Measurements from ENCODE around the gene TPP2.

The TPP2 gene

DNA sequence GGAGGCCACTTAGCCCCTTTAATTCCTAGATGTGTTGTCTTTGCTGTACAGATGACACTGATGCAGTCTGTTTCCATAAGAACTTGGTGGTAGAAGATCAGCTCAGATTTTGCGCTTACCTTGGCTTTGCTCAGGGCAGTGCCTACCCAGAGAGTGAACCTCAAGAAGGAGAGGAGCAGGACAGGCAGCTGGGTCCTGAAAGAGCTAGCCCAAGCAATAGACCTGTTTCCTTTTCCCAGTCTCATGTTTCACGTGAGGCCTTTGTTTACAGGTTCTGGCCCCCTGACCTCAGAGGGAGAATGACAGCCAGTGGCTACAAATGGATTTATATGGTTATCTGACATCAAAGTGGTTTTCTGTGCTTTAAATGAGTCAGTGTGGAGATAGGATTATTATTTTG lies 58.0 kb downstream of the TPP2 start:
- DNase-seq, result no peak

- DNase-seq, result no peak
Measured at GRCh38 chr13:102657630-102658029, 60.8 kb downstream of the TPP2 start.

DNA sequence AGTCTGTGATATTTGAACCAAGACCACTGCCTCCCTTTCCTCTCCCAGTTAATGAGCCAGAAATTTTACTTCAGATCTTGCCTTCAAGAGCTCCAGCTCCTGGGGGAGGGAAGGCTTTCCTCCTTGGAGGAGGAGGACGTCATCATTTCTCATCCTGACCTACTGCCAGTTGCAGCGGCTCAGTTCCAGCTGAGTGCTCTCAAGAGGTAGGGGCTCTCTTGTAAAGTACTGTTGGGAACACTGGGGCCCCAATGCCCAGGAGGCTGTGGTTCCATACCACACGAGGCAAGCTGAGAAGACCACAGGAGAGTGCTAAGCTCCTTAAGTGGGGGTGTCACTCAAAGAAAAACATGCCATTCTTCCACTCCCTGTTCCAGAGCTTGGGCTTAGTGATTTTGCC lies 61.9 kb downstream of the TPP2 start:
- no peak for DNase-seq

GRCh38 chr13:102659168-102659713 lies 62.5 kb downstream of the TPP2 start:
- DNase-seq, result no peak

DNA sequence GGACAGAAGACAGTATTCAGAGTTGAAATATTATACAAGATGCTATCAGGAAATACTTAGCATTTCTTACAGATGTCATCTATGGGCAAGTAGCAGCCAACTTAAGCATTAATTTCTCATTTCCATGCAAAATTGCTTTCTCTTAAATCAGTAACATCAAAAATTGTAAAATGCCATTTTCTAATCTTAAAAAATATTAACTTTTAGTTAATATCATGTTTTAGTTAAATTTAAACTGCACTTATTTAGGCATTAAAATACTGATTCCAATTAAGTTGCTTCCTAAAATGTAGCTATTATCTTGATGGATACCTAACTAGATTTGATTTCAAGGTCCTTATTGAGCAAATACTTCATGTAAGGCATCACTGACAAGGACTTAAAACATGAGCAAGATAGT lies 70.2 kb downstream of the TPP2 start:
- no peak for DNase-seq

- no peak for DNase-seq
Measured at GRCh38 chr13:102667911-102668310, 71.1 kb downstream of the TPP2 start.

- no peak for DNase-seq
Measured at GRCh38 chr13:102670130-102670529, 73.3 kb downstream of the TPP2 start.

GRCh38 chr13:102675115-102675514 lies 78.3 kb downstream of the TPP2 start:
- DNase-seq, result no peak

GRCh38 chr13:102677122-102677521 lies 80.3 kb downstream of the TPP2 start:
- no peak for DNase-seq

GRCh38 chr13:102678339-102679107 lies 81.7 kb downstream of the TPP2 start:
- DNase-seq, result no peak

DNA sequence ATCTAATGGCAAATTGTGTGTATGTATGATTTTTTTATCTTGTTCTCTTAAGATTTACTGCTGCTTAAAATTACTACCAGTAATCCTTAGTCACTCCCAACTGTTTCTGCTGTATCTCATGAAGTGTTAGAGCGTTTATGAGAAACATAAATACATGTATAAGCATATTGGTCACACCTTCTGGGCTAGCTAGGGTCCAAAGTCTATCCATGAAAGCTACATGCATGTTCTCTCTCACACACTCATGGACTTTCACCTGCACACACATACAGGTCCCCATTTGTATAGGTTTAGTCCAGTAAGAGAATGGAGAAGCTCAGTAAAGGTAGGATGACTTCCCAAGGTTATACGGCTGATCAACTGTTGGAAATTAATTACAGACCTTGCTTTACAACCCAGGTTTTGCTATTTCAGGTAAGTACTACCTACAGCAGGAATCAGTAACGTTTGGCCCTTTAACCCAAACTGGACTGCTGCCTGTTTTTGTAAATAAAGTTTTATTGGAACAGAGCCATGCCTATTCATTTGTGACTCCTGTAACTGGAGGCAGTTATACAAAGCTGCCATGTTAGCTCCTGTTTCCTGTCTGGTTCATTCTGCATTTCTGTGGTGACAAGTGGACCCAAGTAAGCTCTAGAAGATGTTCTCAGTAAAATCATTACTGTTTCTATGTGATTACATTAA lies 82.8 kb downstream of the TPP2 start:
- DNase-seq, result no peak

DNA sequence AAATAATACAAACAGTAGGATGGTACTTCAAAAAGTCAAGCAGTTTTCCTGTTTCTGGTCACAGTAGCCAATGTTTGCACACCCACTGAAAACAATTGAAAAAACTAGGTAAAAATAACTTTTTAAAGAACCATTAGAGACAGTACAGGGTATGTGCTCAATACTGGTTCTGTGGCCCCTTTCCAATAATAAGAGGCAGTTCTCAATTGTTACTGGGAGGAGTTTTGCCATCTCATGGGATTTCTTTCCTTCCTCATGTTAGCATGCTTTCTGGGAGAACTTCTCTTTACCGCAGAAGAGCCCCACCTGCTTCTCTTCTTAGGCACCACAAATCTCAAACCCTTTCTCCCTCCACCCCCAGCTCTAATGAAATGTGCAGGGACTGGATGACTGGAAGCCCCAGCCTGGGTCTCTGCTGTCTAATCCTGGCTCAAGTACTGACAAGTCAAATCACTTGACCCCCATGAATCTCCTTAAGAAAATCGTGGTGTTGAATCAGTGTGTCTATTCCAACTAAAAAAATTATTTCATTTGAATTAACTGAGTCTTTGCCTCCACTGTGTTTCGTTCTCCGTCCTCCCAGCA lies 83.4 kb downstream of the TPP2 start:
- DNase-seq, result no peak

DNA sequence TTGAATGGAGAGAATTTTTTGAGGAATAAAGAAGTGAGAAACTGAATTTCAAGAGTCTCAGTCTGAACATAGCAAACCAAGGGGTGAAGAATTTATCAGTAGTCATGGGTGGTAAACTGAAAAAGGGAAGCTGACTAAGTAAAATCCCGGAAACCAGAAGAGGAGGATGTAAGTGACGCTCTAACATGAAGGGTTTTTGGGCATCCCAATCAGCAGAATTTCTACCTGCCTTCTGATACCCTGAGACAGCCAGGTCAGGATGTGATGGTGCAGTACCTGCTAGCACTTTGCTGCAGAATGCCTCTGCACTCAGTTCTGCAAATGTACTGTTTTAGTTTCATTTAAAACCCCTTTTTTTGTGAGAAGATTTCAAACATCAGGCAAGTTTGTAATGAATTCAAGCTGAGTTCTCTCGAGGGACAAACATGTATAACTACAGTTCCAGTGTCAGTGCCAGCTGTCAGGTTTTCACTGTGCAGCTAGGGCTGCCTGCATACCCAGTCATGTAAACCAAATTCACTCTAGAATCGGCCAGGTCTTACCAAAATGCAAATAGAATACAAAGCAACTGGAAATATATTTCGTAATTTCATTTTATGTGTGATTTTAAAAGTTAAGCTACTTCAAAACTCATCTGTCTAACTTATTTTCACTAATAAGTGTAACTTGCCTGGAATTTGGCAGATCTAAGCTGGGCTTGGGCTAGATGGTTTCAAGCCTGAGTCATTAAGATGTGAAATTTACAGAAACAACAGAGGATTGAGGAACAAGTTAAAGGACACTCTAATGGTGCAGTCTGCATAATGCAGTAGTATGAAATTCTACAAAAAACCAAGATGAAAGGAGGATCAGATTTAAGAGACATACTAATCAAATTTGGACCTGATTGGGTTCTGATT lies 84.3 kb downstream of the TPP2 start:
- DNase-seq, result no peak

DNA sequence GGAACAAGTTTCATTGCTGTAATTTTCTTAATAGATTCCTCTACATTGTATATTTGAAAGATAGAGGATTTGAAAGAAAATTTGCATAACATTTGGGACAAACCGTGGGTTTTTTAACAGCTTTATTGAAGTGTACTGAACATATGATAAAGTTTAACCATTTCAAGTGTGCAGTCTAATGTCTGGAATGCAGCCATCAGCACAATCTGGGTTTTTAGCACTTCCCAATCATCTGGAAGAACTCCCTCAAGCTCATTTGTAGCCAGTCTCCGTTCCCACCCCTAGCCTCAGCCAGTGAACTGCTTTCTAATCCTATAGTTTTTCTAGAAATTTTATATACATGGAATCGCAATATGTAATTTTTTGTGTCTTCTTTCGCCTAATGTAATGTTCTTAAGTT lies 85.4 kb downstream of the TPP2 start:
- no peak for DNase-seq

GRCh38 chr13:102682727-102683126 lies 85.9 kb downstream of the TPP2 start:
- DNase-seq, result no peak

- DNase-seq, result no peak
Measured at GRCh38 chr13:102683637-102684036, 86.9 kb downstream of the TPP2 start.

DNA sequence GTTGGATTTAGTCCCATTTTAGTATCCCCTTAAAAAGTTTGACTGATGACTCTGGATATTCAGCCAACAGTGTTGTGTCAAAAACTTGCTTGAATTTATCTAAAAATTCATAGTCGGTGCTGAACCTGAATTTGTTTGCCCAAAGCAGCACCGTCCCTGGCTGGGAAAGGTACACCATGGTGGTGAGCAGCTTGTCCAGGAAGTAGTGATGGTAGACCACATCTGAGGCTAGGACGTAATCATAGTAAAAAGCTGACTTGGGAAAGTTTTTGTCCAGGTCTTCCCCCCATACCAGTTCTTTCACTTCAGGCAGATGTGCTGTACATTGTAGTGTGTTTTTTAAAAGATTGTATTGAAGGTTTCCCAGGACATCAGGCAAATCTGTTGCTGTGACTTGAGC lies 89.2 kb downstream of the TPP2 start:
- DNase-seq, result no peak

DNA sequence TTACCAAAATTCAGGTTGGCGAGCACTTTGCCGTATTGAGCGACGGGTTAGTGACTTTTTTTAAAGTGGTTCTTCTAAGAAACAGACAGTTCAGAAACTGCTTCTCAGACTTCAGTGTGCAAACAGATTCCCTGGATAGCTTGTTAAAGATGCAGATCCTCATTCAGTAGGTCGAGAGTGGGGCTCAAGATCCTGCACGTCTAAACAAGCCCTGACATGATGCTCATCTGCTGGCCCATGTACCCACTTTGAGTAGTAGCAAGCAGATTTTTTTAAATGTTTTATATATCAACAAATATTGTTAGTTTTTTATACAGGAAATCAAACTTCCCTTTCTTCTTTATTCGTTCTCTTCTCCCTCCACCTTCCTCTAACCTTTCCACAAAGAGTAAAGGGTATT lies 90.7 kb downstream of the TPP2 start:
- DNase-seq, result no peak

- no peak for DNase-seq
Measured at GRCh38 chr13:102688306-102688973, 91.7 kb downstream of the TPP2 start.

DNA sequence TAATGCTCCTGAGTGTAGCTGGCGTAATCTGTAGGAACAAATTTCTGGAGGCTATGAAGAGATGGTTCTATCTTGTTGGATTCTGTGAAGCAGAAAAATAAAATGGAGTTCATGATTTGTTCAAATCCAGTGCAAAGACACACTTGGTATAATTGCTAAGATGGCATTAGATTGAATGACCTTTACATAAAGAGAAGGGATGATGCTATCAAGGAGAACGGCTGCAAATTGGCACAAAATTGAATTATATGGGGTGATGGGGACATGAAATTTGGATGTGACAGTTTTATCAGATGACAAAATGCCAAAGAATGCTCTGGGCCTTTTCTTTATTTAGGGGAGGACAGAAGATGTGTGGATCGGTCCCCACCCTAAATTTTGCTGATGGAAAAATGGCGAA lies 94.1 kb downstream of the TPP2 start:
- no peak for DNase-seq

GRCh38 chr13:102692491-102692826 lies 95.7 kb downstream of the TPP2 start:
- no peak for DNase-seq
